KMS-11 (cell line): ENCODE measurements around the gene CNTRL.
A peak's percentile ranks its signal among the peaks of the same experiment; 100 is the strongest.

Experiments
- H2AFZ ChIP-seq: fragments of 200-600 bp; sonication (generic); 2 replicates; pipeline ENCODE4 v1.6.1; 2016; ENCODE audit warnings: antibody characterized with exemption, mixed run types, low read depth
- H3K27ac ChIP-seq: fragments of 200-600 bp; sonication (generic); 2 replicates; pipeline ENCODE4 v1.6.1; 2016; ENCODE audit warnings: mild to moderate bottlenecking, mixed run types
- H3K27me3 ChIP-seq: fragments of 200-600 bp; sonication (generic); 2 replicates; pipeline ENCODE4 v1.6.1; 2017; ENCODE audit warnings: mild to moderate bottlenecking, low read depth, mixed run types, moderate library complexity; ENCODE audit not compliant: insufficient read depth
- H3K36me3 ChIP-seq: fragments of 200-600 bp; sonication (generic); 2 replicates; pipeline ENCODE4 v1.6.1; 2017; ENCODE audit warnings: mild to moderate bottlenecking, mixed run types; ENCODE audit not compliant: insufficient read depth
- H3K4me1 ChIP-seq: fragments of 200-600 bp; sonication (generic); 2 replicates; pipeline ENCODE4 v1.6.1; 2016; ENCODE audit warnings: mild to moderate bottlenecking, low read depth, mixed run types; ENCODE audit not compliant: poor library complexity, severe bottlenecking
- H3K4me2 ChIP-seq: fragments of 200-600 bp; sonication (generic); 2 replicates; pipeline ENCODE4 v1.7.0; 2016; ENCODE audit warnings: mild to moderate bottlenecking, mixed run types
- H3K4me3 ChIP-seq: fragments of 200-600 bp; sonication (generic); IDR thresholded peaks from 2 replicates; pipeline ENCODE4 v1.6.1; 2017; ENCODE audit warnings: low read depth, low read length, mixed read lengths; ENCODE audit not compliant: insufficient read depth
- H3K79me2 ChIP-seq: fragments of 200-600 bp; sonication (generic); 2 replicates; pipeline ENCODE4 v1.6.1; 2016; ENCODE audit warnings: low read depth, mixed run types; ENCODE audit not compliant: insufficient read depth
- H3K9ac ChIP-seq: fragments of 200-600 bp; sonication (generic); 2 replicates; pipeline ENCODE4 v1.6.1; 2016; ENCODE audit warnings: mild to moderate bottlenecking, mixed run types
- H4K20me1 ChIP-seq: fragments of 200-600 bp; sonication (generic); 2 replicates; pipeline ENCODE4 v1.6.1; 2016; ENCODE audit warnings: mild to moderate bottlenecking, mixed run types; ENCODE audit not compliant: insufficient read depth
- TF ChIP-seq, protein P1 (sequence below): fragments of 200-600 bp; sonication (generic); conservative IDR thresholded peaks from 2 replicates; pipeline ENCODE4 v1.6.1; 2017; ENCODE audit warnings: low read depth, mild to moderate bottlenecking, antibody characterized with exemption, low read length, moderate library complexity, mixed read lengths

The CNTRL gene

DNA sequence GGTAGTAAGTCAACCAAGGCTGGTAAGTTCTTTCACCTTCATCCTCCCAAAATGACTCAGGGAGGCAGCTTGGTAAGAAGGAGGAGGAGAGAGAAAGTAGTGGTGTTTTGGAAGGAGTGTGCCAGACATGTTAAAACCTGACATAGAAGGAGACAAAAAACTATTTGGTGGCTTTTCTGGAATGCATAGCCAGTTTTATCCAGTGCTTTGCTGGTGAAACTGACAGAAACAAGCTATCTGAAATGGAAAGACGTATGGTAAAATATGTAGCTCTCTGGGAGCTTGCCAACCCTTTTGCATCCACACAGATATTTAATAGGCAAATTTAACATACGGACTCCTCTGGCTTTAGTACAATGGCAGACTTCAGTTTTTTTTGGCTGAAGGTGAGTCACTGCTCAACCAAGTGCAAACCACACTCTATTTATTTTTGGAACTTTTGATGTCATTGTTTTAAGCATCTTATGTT is 81.5 kb downstream of the CNTRL start:
- Histone ChIP-seq H2AFZ (no peak overlapping the region), H3K27me3 (no peaks in the 10 kb centered on the region), H3K4me2 (0 out of 2 replicates have a peak overlapping the region, but pooled peaks have one; percentile 20)

DNA sequence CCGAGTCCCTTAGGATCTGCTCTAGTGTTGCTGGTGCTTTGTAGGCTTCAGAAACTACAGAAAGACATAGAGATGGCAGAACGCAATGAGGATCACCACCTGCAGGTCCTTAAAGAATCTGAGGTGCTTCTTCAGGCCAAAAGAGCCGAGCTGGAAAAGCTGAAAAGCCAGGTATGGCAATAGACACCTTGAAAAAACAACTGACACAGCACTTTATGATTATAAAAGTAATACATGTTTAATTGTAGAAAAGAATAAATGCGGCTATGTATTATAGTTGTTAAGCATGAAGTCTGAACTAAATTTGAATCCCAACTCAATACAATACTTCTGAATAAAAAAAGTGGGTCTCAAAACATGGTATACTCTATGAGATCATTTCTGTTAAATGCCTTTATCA is 83.2 kb downstream of the CNTRL start:
- no peak overlapping the region for H3K4me3 ChIP-seq
- no peak overlapping the region for H3K9ac ChIP-seq
- H2AFZ ChIP-seq, result no peak overlapping the region
- H3K79me2 ChIP-seq, result no peaks in the 10 kb centered on the region
- no peak overlapping the region for H3K27ac ChIP-seq
- H3K4me1 ChIP-seq, result peaks cover 31% of the 10 kb centered on the region
- H3K36me3 ChIP-seq, result peaks cover 3% of the 10 kb centered on the region; the same call in 1 of the 2 replicates
- H4K20me1 ChIP-seq, result no peaks in the 10 kb centered on the region
- TF ChIP-seq, protein P1, sequence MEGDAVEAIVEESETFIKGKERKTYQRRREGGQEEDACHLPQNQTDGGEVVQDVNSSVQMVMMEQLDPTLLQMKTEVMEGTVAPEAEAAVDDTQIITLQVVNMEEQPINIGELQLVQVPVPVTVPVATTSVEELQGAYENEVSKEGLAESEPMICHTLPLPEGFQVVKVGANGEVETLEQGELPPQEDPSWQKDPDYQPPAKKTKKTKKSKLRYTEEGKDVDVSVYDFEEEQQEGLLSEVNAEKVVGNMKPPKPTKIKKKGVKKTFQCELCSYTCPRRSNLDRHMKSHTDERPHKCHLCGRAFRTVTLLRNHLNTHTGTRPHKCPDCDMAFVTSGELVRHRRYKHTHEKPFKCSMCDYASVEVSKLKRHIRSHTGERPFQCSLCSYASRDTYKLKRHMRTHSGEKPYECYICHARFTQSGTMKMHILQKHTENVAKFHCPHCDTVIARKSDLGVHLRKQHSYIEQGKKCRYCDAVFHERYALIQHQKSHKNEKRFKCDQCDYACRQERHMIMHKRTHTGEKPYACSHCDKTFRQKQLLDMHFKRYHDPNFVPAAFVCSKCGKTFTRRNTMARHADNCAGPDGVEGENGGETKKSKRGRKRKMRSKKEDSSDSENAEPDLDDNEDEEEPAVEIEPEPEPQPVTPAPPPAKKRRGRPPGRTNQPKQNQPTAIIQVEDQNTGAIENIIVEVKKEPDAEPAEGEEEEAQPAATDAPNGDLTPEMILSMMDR, result no peak
- no peaks in the 10 kb centered on the region for H3K27me3 ChIP-seq
- no peak overlapping the region for H3K4me2 ChIP-seq

More for the DNA sequence above, 81.5 kb downstream of the CNTRL start:
- no peaks in the 10 kb centered on the region for H4K20me1 ChIP-seq
- H3K27ac ChIP-seq, result no peak overlapping the region
- no peak overlapping the region for H3K9ac ChIP-seq
- no peak overlapping the region for H3K4me3 ChIP-seq
- H3K36me3 ChIP-seq, result no peaks in the 10 kb centered on the region
- H3K79me2 ChIP-seq, result no peaks in the 10 kb centered on the region
- TF ChIP-seq, protein P1, result no peak
- peaks cover 31% of the 10 kb centered on the region for H3K4me1 ChIP-seq

DNA sequence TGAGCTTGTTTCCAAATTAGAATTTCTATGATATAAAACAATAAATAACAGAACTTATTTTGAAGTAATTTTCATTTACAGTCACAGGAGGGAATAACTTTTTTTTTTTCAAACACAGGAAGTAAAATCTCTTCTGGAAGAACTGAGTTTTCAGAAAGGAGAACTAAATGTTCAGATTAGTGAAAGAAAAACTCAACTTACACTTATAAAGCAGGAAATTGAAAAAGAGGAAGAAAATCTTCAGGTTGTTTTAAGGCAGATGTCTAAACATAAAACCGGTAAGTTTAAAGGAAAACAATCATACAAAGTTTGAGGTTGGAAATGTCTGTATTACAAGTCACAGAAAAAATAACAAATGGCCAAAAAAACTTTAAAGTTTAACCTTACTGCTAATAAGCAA is 85.3 kb downstream of the CNTRL start:
- Histone ChIP-seq H3K36me3 (peaks cover 3% of the 10 kb centered on the region; the same call in 1 of the 2 replicates), H3K4me1 (peaks cover 20% of the 10 kb centered on the region), H3K79me2 (no peaks in the 10 kb centered on the region), H2AFZ (no peak overlapping the region), H3K27ac (no peak overlapping the region), H3K4me2 (no peak overlapping the region), H4K20me1 (no peaks in the 10 kb centered on the region), H3K27me3 (no peaks in the 10 kb centered on the region), H3K9ac (no peak overlapping the region), H3K4me3 (no peak overlapping the region)
- TF ChIP-seq, protein P1, result no peak

DNA sequence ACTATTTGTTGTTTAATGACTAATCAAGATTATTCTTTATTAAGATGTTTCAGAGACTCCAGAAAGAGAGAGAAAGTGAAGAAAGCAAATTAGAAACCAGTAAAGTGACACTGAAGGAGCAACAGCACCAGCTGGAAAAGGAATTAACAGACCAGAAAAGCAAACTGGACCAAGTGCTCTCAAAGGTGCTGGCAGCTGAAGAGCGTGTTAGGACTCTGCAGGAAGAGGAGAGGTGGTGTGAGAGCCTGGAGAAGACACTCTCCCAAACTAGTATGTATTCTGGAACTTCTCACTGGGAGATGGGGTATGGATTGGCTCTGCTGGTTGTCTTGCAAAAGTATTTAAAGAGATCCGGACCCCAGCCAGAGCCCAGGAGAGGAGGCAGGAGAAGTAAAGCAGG is 93.3 kb downstream of the CNTRL start:
- H4K20me1 ChIP-seq, result no peaks in the 10 kb centered on the region
- H3K79me2 ChIP-seq, result no peaks in the 10 kb centered on the region
- H2AFZ ChIP-seq, result no peak overlapping the region
- no peaks in the 10 kb centered on the region for H3K4me1 ChIP-seq
- H3K9ac ChIP-seq, result no peak overlapping the region
- H3K4me2 ChIP-seq, result no peak overlapping the region
- no peak overlapping the region for H3K27ac ChIP-seq
- H3K4me3 ChIP-seq, result no peak overlapping the region
- TF ChIP-seq, protein P1, result no peak
- no peaks in the 10 kb centered on the region; the same call in 1 of the 2 replicates for H3K36me3 ChIP-seq
- no peaks in the 10 kb centered on the region for H3K27me3 ChIP-seq
